ENCODE data around the gene LHX4.

Gene LHX4

GRCh38 chr1:180257486-180257885 lies 27.4 kb downstream of the LHX4 start:
- no peak for DNase-seq (ENCODE audit: low read depth in 2 of 2)

DNA sequence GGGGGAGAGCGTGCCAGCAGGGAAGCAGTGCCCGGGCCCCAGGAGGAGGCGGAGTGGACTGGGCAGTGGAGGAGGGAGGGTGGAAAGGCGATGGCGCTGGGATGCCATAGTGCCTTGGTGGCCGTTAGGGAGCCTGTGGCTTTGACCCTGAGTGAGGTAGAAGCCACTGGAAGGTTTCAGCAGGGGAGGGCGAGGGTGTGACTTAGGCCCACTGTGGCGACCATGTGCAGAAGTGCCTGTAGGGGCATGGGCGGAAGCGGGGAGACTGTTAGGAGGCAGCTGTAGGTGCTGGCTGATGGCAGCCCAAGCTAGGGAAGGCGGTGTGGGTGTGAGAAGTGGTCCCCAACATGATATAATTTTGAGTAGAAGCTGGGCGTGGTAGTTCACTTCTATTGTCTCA lies 28.2 kb downstream of the LHX4 start:
- DNase-seq (ENCODE audit: low read depth in 2 of 2), result no peak

GRCh38 chr1:180258935-180259334 lies 28.9 kb downstream of the LHX4 start:
- no peak for DNase-seq (ENCODE audit: low read depth in 2 of 2)

GRCh38 chr1:180259431-180260338 lies 29.6 kb downstream of the LHX4 start:
- no peak for DNase-seq (ENCODE audit: low read depth in 2 of 2)

GRCh38 chr1:180260541-180260940 lies 30.5 kb downstream of the LHX4 start:
- DNase-seq (ENCODE audit: low read depth in 2 of 2), result no peak

DNA sequence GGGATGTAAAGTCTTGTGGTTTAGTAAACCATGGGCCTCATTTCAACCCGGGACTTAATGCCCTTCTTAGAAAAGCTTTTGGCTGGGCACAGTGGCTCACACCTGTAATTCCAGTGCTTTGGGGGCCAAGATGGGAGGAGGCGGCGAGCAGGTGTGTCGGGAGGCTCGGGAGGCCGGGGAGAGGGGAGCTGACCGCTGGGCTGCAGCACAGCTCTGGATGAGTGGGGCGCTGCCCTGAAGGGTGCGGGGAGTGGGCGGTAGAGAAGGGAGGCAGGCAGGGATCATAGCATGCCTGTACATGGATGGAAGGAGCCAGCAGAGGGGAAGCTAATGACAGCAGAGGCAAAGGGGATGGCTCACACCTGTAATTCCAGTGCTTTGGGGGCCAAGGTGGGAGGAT lies 31.0 kb downstream of the LHX4 start:
- DNase-seq (ENCODE audit: low read depth in 2 of 2), result no peak

DNA sequence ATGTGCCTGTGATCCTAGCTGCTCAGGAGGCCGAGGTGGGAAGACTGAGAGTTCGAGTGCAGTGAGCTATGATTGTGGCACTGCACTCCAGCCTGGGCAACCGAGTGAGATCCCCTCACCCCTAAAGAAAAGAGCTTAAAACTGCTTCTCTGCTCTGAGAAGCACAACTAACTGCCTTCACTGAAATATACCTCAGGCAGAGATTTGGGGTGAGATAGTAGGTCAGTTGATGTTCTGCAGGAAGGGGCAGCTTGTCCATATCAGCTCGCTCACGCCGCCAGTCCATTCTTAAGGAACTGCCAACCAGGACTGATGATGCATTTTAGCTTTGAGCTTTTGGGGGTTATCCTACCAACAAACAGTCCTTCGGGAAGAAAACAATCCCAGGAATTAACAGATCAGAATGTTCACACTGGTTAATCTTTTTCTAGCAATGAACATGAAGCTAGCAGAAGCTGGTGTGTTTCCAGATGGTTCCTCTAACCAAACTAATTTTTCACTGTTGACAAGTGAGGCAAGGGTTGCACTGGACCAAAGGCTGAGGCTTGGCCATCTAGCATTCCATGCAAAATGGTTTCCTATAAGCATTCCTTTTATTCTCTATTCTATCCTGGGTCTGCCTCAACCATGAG lies 31.6 kb downstream of the LHX4 start:
- DNase-seq (ENCODE audit: low read depth in 2 of 2), result no peak

DNA sequence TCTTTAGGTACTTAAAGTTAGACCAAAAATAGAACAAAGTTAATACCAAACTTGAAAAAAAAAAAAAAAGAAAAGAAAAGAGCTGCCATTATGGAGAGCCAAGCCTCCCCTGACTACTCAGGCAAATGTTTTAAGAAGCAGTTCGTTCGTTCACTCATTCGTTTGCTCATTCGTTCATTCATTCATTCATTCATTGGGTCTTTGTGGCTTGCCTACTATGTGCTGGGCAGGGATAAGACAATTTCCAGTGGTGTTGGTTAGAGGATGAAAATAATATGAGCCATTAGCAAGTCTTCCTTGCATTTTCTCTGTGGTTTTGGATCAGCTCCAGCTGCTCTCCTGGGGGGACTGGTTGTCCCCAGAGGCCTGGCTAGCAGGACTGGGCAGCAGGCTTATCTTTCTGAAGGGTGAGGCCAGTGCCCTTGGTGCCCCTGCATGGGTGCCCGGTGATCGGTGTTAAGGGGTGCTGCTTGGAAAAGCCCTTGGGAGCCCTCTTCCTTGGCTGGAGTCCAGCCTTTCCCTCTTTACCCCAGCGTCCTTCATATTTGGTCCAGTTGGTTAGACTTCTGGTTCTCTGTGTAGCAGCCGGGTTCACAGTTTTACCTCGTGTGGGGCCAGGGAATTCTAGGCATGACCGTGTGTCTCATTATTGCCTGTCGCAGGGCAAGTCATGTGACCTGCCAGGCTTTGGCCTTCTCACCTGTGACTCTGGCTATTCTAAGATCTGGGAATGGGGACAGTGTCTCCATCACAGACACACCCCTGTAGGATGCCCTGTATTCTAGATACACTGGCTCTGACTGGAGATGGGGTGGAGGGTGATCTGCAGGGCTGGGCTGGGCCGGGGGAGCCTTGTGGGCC lies 32.8 kb downstream of the LHX4 start:
- DNase-seq (ENCODE audit: low read depth in 2 of 2), result no peak

GRCh38 chr1:180264595-180264994 lies 34.5 kb downstream of the LHX4 start:
- no peak for DNase-seq (ENCODE audit: low read depth in 2 of 2)

- DNase-seq (ENCODE audit: low read depth in 2 of 2), result no peak
Measured at GRCh38 chr1:180265201-180265600, 35.1 kb downstream of the LHX4 start.

DNA sequence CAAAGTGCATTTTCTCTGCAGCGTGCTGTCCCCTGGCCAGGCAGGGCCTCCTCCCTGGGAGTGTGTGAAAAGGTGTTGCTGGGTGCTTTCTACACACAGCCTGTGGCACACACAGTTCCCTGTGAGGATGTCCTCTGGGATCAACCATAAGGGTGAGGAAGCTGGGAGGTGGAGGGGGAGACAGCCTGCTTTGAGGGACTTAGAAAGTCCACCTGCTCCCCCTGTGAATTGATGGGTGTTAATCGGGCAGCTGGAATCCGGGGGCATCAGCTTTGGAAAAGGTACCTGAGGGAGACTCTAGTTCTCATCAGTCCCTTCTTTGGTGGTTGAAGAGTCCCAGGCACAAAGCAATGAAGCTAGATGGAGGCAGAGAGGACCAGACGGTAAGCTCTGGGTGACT lies 35.8 kb downstream of the LHX4 start:
- no peak for DNase-seq (ENCODE audit: low read depth in 2 of 2)

DNA sequence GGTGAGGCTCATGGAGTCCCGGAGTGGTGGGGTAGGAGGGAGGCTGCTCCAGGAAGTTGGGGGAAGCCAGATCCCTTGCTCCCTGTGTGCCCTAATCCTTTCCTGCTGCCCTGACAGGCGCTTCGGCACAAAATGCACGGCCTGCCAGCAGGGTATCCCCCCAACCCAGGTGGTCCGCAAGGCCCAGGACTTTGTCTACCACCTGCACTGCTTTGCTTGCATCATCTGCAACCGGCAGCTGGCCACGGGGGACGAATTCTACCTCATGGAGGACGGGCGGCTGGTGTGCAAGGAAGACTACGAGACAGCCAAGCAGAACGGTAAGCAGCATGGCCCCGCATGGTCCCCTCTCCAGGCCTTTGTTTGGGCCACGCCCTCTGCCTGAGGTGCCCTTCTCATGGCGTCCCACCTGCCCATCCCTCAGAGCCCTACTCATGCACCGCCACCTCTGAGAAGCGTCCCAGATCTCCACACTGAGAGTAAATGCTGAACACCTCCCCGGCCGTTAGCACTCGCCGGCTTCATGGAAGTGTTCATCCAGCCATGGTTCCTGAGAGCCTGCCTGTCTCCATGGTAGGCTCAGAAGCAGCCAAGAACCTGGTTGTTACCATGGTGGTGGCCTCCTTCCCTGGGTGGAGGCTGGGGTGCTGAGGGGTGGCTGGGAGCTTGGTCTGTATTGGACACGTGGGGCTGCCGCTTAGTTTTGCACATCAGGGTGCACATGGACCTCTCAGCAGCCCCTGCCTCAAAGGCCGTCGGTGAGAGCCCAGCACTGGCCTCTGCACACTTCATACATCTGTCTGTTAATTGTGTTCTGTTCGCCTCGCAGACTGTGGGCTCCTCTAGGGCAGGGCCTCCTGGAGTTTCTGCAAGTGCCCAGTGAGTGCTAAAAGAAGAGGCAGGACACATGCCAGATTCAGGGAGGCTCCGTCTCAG lies 36.5 kb downstream of the LHX4 start:
- DNase-seq (ENCODE audit: low read depth in 2 of 2), result no peak

- no peak for DNase-seq (ENCODE audit: low read depth in 2 of 2)
Measured at GRCh38 chr1:180267211-180267561, 37.1 kb downstream of the LHX4 start.

DNA sequence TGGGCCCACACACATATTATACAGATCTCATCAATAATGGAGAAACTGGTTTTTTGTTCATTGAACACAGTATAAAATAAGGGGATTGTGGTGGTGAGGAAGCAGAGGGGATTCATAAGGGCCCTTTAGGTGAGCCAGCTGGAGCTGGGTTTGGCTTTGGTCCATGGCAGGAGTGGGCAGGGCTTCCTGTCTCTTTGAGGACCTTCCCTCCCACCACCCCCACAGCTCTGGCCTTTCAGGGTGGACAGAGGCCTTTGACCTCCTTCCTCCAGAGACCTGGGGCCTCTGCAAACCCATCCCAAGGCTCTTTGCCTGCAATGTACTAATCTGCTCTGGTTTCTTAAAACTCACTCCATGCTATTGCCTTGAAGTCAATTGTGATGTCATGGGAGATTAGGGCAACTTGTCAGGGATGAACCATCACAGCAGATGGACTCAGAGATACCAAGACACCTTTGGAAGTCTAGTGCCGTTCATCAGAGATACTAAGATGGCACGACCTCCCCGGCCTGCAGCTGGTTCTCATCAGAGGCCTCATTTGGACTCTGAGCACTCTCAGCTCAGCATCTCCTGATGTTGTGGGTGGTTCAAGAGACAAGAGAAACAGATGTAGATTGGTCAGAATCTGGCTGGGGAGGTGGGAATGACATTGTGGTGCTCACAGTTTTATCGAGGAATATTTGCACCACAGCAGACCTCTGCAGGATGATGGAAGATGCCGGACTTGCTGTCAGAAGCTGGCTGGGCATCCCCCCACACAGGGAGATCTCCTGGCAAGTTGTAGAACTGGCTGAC lies 37.9 kb downstream of the LHX4 start:
- no peak for DNase-seq (ENCODE audit: low read depth in 2 of 2)

DNA sequence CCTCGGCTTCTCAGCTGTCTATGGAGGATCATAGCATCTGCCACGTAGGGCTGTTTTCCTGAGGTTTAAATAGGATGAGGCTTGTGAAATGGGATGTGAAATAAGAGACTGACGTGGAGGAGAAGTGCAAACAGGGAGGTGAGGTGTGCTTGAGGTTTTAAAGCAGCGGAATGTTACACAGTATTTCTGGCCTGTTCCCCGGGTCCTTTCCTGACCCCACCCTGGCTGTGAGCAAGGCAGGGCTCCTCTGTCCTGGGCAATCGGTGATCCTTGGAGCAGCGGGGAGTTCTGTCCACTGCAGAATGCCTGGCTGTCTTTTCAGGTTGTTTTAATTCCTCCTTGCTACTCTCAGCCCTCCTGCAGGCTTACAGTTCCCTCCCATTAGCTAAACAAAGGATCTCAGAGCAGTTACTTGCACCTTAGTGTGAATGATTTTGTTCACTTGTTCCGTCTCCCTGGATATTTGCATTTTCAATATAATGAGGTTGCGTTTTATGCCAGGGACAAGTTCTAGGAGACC lies 38.6 kb downstream of the LHX4 start:
- no peak for DNase-seq (ENCODE audit: low read depth in 2 of 2)

DNA sequence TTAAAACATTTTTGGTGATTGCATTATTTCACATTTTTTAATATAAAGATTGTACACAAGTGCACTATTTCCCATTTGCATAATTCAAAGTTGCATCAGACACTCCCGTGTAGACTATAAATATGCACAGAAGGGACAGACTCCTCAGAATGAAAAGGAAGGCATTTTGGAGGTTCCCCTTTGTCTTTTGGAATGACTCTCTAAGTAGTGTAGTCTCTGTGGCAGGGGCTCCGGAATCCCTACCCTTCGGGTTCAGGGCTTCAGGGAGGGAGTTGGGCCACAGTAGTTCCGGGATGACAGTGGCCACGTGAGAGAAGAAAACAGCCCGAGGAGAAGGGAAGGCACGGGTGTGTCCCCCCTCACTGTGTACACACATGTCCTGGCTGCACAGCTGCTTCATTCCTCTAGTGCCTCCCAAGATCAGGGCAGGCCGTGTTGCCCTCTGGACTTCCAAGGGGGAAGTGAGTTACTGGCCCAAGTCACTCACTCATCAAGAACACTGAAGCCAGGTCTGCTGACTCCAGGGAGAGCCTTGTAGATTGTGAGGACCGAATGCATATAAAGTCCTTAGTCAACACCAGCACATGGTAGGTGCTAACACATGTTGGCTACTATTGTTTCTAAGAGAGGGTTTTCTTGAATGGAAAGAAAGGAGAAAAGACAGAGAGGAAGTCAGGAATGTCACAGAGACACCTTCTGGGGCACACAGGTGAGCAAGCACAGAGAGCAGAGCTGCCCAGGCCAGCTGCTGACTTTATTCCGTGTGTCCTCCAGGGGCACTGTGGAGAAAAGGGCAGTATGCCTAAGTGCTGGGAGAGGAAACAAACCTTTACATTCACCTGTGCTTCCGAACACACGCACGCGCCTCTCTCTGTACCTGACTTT lies 39.8 kb downstream of the LHX4 start:
- no peak for DNase-seq (ENCODE audit: low read depth in 2 of 2)

- no peak for DNase-seq (ENCODE audit: low read depth in 2 of 2)
Measured at GRCh38 chr1:180270530-180271271, 40.6 kb downstream of the LHX4 start.
